LoVo (cell line): Measurements from ENCODE around the gene CFAP58.

Experiments used
- DNase-seq: peaks from one replicate; pipeline ENCODE4 v3.0.0-alpha.2; 2016; ENCODE audit warnings: low spot score

The CFAP58 gene

GRCh38 chr10:104353325-104354048 is at the start of gene CFAP58:
CFAP58 (plus strand) TSS chr10:104353833; CDS start chr10:104353898, 65 bp downstream.
- DNase-seq, result peak; percentile 92

- DNase-seq, result no peak
Observed at GRCh38 chr10:104304356-104304745, 49.3 kb upstream of the CFAP58 start.

GRCh38 chr10:104304927-104305326 is 48.7 kb upstream of the CFAP58 start:
- DNase-seq, result no peak

- no peak for DNase-seq
Observed at GRCh38 chr10:104306897-104307296, 46.7 kb upstream of the CFAP58 start.

- DNase-seq, result no peak
Observed at GRCh38 chr10:104307576-104308438, 45.8 kb upstream of the CFAP58 start.

GRCh38 chr10:104308439-104308903 is 45.2 kb upstream of the CFAP58 start:
- no peak for DNase-seq

GRCh38 chr10:104309980-104310978 is 43.4 kb upstream of the CFAP58 start:
- DNase-seq, result no peak

GRCh38 chr10:104311184-104311720 is 42.4 kb upstream of the CFAP58 start:
- DNase-seq, result no peak

- DNase-seq, result no peak
Observed at GRCh38 chr10:104314591-104315485, 38.8 kb upstream of the CFAP58 start.

GRCh38 chr10:104315486-104315921 is 38.1 kb upstream of the CFAP58 start:
- no peak for DNase-seq

GRCh38 chr10:104316321-104317099 is 37.1 kb upstream of the CFAP58 start:
- DNase-seq, result no peak

- DNase-seq, result no peak
Observed at GRCh38 chr10:104317269-104317710, 36.3 kb upstream of the CFAP58 start.

- DNase-seq, result no peak
Observed at GRCh38 chr10:104317726-104318299, 35.8 kb upstream of the CFAP58 start.

- DNase-seq, result no peak
Observed at GRCh38 chr10:104318326-104318725, 35.3 kb upstream of the CFAP58 start.

GRCh38 chr10:104318810-104319741 is 34.6 kb upstream of the CFAP58 start:
- DNase-seq, result no peak

GRCh38 chr10:104321226-104321625 is 32.4 kb upstream of the CFAP58 start:
- DNase-seq, result no peak

- DNase-seq, result no peak
Observed at GRCh38 chr10:104321725-104322415, 31.8 kb upstream of the CFAP58 start.

GRCh38 chr10:104322416-104322782 is 31.2 kb upstream of the CFAP58 start:
- no peak for DNase-seq
